Endothelial cell of umbilical vein (primary cell): ENCODE results near the gene XXYLT1. TPM values are rescaled to one million over a fixed set of nuclear protein-coding genes. Genes with fewer than 3 reads are reported as not detected.

Source experiments
- BruUV-seq: library from RNA; stranded (reverse); fragments of 400-500 nt; replicated peaks from 2 replicates; lab custom pipeline; 2021; lab: Mats Ljungman, UMichigan
- CTCF ChIA-PET: fragments of 300-600, 350-600 bp; sonication (Branson Sonifier 250); formaldehyde crosslinking; loops from one replicate; lab custom pipeline; 2021; ENCODE audit warnings: antibody characterized with exemption, inconsistent platforms; lab: Charles Lee
- POLR2A ChIA-PET: fragments of 300-600, 350-600 bp; sonication (Branson Sonifier 250); formaldehyde crosslinking; loops from one replicate; lab custom pipeline; 2021; ENCODE audit warnings: antibody characterized with exemption, inconsistent platforms; lab: Charles Lee
- DNase-seq: peaks from one replicate; pipeline ENCODE4 v3.0.0-alpha.2; 2011; ENCODE audit warnings: low read depth, low spot score
- FAIRE-seq: peaks from 2 replicates; lab custom pipeline; 2011; peaks lifted over from hg19 to GRCh38; lab: Jason Lieb, UNC
- H2AFZ ChIP-seq: 2 replicates; pipeline ENCODE4 v1.6.0; 2012; ENCODE audit warnings: low read depth, low read length, control low read depth, inconsistent platforms
- H3K27ac ChIP-seq: 2 replicates; pipeline ENCODE4 v1.5.1; 2011; ENCODE audit warnings: low read depth, mild to moderate bottlenecking, control low read depth, low read length, moderate library complexity; ENCODE audit not compliant: insufficient read depth
- H3K27me3 ChIP-seq, 2 experiments: 2 replicates each; pipeline versions ENCODE4 v1.6.0 to v1.6.1; 2011; ENCODE audit warnings: low read length in 2 of 2, mixed read lengths in 1 of 2; ENCODE audit not compliant: control insufficient read depth in 2 of 2, insufficient read depth in 2 of 2
- H3K36me3 ChIP-seq, 2 experiments: 2 replicates in 1 of 2; 3 replicates in 1 of 2; pipeline ENCODE4 v1.5.1; 2011; ENCODE audit warnings: low read length in 2 of 2, mild to moderate bottlenecking in 1 of 2, moderate library complexity in 1 of 2; ENCODE audit not compliant: control insufficient read depth in 2 of 2, insufficient read depth in 2 of 2; ENCODE audit errors: extremely low read depth in 1 of 2
- H3K4me1 ChIP-seq: 3 replicates; pipeline ENCODE4 v1.5.1; 2011; ENCODE audit warnings: mild to moderate bottlenecking, low read length; ENCODE audit not compliant: control insufficient read depth, insufficient read depth; ENCODE audit errors: extremely low read depth
- H3K4me2 ChIP-seq: 2 replicates; pipeline ENCODE4 v1.6.1; 2011; ENCODE audit warnings: low read length, control low read depth, mixed read lengths; ENCODE audit not compliant: insufficient read depth
- H3K4me3 ChIP-seq, 3 experiments: fragments of 200-600 bp in 1 of 3; sonication (generic), shearing (Covaris generic) in 1 of 3; replicated peaks in 1 of 3; 2 replicates each; pipeline ENCODE4 v1.5.1; 2011 to 2016; ENCODE audit warnings: control low read depth in 3 of 3, low read length in 3 of 3, mild to moderate bottlenecking in 2 of 3, inconsistent platforms in 1 of 3, low read depth in 1 of 3, moderate library complexity in 1 of 3; ENCODE audit not compliant: insufficient read depth in 1 of 3
- H3K79me2 ChIP-seq: 2 replicates; pipeline ENCODE4 v1.6.0; 2012; ENCODE audit warnings: low read length, inconsistent platforms; ENCODE audit not compliant: control insufficient read depth, insufficient read depth
- H3K9ac ChIP-seq: replicated peaks from 2 replicates; pipeline ENCODE3; 2011; ENCODE audit warnings: low read length, control low read depth; ENCODE audit not compliant: insufficient read depth; ENCODE audit errors: extremely low read depth
- H3K9me1 ChIP-seq: replicated peaks from 3 replicates; pipeline ENCODE4 v1.6.0; 2011; ENCODE audit warnings: mild to moderate bottlenecking, low read length; ENCODE audit not compliant: control insufficient read depth, insufficient read depth; ENCODE audit errors: extremely low read depth
- H3K9me3 ChIP-seq: replicated peaks from 2 replicates; pipeline ENCODE4 v1.5.1; 2012; ENCODE audit warnings: low read length, inconsistent platforms; ENCODE audit not compliant: control insufficient read depth, insufficient read depth
- H4K20me1 ChIP-seq: replicated peaks from 2 replicates; pipeline ENCODE3; 2011; ENCODE audit warnings: mild to moderate bottlenecking, low read length; ENCODE audit not compliant: control insufficient read depth, insufficient read depth; ENCODE audit errors: extremely low read depth
- EZH2 ChIP-seq: IDR thresholded peaks from 2 replicates; pipeline ENCODE4 v1.6.1; 2012; ENCODE audit warnings: borderline replicate concordance, low read depth, mild to moderate bottlenecking, moderate library complexity, low read length, inconsistent platforms; ENCODE audit not compliant: severe bottlenecking
- FOS ChIP-seq: IDR thresholded peaks from 2 replicates; pipeline ENCODE4 v1.6.1; 2011; ENCODE audit warnings: mild to moderate bottlenecking, low read length, moderate library complexity, borderline replicate concordance; ENCODE audit not compliant: insufficient read depth
- GATA2 ChIP-seq: IDR thresholded peaks from 2 replicates; pipeline ENCODE4 v1.7.0; 2011; ENCODE audit warnings: low read depth, mild to moderate bottlenecking, moderate library complexity, mixed read lengths, low read length; ENCODE audit not compliant: insufficient read length, insufficient read depth
- JUN ChIP-seq: IDR thresholded peaks from 2 replicates; pipeline ENCODE4 v1.6.1; 2011; ENCODE audit warnings: borderline replicate concordance, low read depth; ENCODE audit not compliant: insufficient read length, insufficient read depth
- MYC ChIP-seq: IDR thresholded peaks from one replicate; pipeline ENCODE4 v1.6.1; 2011; ENCODE audit warnings: mild to moderate bottlenecking, low read depth, low read length
- POLR2A ChIP-seq: IDR thresholded peaks from 2 replicates; pipeline ENCODE4 v1.6.1; 2012; ENCODE audit warnings: low read depth, mild to moderate bottlenecking, control low read depth, low read length
- POLR2AphosphoS5 ChIP-seq: IDR thresholded peaks from 2 replicates; pipeline ENCODE4 v1.6.1; 2012; ENCODE audit warnings: low read depth, mild to moderate bottlenecking, control low read depth, low read length, moderate library complexity; ENCODE audit not compliant: insufficient read depth
- dilution Hi-C: fragments of 300-500 bp; cut with MboI; formaldehyde crosslinking; loops from one replicate; pipeline ENCODE4 v1.15.0; 2019; ENCODE audit warnings: low sequenced_read_pairs; ENCODE audit not compliant: extremely low pct_ligation_motif_present
- intact Hi-C: fragments of 100-400 bp; cut with micrococcal nuclease; formaldehyde crosslinking; loops from one replicate; pipeline ENCODE4 v1.10.0; 2022
- polyA plus RNA-seq, 4 experiments: library from polyadenylated mRNA; depleted of rRNA in 3 of 4; stranded (reverse) in 3 of 4; unstranded in 1 of 4; fragments of >200 nt; gene quantifications; 2 replicates each; pipeline versions ENCODE4 v1.2.1 to v1.2.3, GENCODE V29; 2011 to 2012; ENCODE audit warnings: missing spikeins in 1 of 4
- total RNA-seq: library from RNA; stranded (reverse); gene quantifications from 2 replicates; pipeline ENCODE4 v1.2.3, GENCODE V29; 2021
- TF ChIP-seq, protein P1 (sequence below), 2 donors: IDR thresholded peaks; 1 replicate in 1 of 2; 2 replicates in 1 of 2; pipeline ENCODE4 v1.5.1; 2011; ENCODE audit warnings: low read length in 2 of 2, mild to moderate bottlenecking in 2 of 2, moderate library complexity in 2 of 2, control low read depth in 1 of 2, inconsistent platforms in 1 of 2, low read depth in 1 of 2; ENCODE audit not compliant: insufficient read depth in 1 of 2; ENCODE audit errors: extremely low read depth in 1 of 2
- TF ChIP-seq, protein P2 (sequence below): IDR thresholded peaks from 2 replicates; pipeline ENCODE4 v1.6.1; 2011; ENCODE audit not compliant: insufficient read depth, insufficient read length

Gene XXYLT1
- total and polyA plus RNA-seq, 2 donors (not counting 3 experiments of a cell fraction or from before 2014, with no cell fraction given), result 54.4 to 78.1 TPM

DNA sequence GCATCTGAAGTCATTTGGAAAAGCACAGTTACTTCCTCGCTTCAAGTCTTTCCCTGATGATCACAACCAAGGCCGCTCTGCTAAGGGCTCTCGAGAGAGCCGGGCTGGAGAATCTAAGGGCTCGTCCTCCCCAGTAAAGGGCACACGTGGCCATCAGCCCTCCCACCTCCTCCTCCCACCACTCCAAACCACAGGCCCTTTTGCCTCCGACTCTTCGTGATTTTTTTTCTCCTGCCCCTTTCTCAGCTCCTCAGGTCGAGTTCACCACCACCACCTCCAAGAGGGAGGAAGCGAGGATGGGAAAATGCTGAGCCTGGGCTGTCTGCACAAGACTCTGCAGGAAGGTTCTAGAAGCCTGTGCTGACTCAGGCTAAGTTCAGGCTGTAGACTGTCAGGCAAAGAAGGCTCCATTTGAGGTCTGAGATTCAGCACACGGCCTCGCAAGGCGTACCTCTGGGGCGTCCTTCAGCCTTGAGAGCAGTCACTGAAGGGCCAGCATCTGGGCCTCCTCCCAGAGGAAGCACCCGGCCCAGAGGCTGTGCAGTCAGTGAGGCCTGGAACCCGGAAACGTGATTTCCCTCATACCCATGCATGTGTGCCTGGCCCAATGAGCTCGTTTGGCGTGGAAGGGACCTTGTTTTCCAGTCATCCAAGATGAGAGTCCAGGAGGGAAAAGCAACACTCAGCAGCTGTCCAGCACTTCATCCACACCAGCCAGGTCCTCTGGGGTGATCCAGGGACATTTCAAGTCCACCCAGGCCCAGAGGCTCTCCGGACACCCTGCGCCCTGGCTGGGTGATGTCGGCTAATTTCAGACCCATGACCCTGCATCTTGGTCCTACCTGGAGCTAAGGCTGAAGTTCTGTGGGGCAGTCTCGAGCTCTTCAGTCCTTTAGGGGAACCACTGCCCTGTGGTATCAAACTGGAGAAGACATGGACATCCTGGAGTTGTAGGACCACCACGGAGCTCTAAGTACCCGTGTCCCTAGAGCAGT lies 196.8 kb downstream of the XXYLT1 start:
- H3K9ac ChIP-seq, result no peak overlapping the region
- no peaks in the 10 kb centered on the region for H4K20me1 ChIP-seq
- no peak for TF ChIP-seq GATA2
- TF ChIP-seq POLR2AphosphoS5, result no peak
- TF ChIP-seq, protein P1, sequence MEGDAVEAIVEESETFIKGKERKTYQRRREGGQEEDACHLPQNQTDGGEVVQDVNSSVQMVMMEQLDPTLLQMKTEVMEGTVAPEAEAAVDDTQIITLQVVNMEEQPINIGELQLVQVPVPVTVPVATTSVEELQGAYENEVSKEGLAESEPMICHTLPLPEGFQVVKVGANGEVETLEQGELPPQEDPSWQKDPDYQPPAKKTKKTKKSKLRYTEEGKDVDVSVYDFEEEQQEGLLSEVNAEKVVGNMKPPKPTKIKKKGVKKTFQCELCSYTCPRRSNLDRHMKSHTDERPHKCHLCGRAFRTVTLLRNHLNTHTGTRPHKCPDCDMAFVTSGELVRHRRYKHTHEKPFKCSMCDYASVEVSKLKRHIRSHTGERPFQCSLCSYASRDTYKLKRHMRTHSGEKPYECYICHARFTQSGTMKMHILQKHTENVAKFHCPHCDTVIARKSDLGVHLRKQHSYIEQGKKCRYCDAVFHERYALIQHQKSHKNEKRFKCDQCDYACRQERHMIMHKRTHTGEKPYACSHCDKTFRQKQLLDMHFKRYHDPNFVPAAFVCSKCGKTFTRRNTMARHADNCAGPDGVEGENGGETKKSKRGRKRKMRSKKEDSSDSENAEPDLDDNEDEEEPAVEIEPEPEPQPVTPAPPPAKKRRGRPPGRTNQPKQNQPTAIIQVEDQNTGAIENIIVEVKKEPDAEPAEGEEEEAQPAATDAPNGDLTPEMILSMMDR (IDR thresholded peaks at IDR 0.05; ENCODE audit: extremely low read depth in 1 of 2, insufficient read depth in 1 of 2, low read depth in 1 of 2, low read length in 2 of 2), result no peak
- TF ChIP-seq JUN, result no peak
- TF ChIP-seq POLR2A, result no peak
- TF ChIP-seq MYC, result no peak
- TF ChIP-seq EZH2, result no peak
- TF ChIP-seq FOS, result no peak
- TF ChIP-seq, protein P2, sequence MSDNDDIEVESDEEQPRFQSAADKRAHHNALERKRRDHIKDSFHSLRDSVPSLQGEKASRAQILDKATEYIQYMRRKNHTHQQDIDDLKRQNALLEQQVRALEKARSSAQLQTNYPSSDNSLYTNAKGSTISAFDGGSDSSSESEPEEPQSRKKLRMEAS, result no peak
- peaks cover 4 to 5% of the 10 kb centered on the region in 2 experiments for H3K36me3 ChIP-seq
- H3K9me1 ChIP-seq, result no peaks in the 10 kb centered on the region
- H3K79me2 ChIP-seq, result no peaks in the 10 kb centered on the region
- H3K4me1 ChIP-seq, result no peaks in the 10 kb centered on the region
- CTCF ChIA-PET, result interaction anchor here (0.8 kb wide), 1 partner anchor 10 kb away, joined by 3 read pairs; no protein-coding TSS in a partner anchor
- no TSS peak for BruUV-seq
- intact Hi-C loops (loop anchor here (10.0 kb wide), 1 partner anchor 741 kb away; the partner anchor contains the start of gene MUC4), dilution Hi-C loops (no loop called here)
- no peak overlapping the region for H3K27ac ChIP-seq
- H3K27me3 ChIP-seq, result no peaks in the 10 kb centered on the region
- H3K4me3 ChIP-seq, result no peak overlapping the region
- POLR2A ChIA-PET, result no interaction called here
- FAIRE-seq (no peak), DNase-seq (no peak)
- no peaks in the 10 kb centered on the region for H3K9me3 ChIP-seq
- no peak overlapping the region for H2AFZ ChIP-seq
- H3K4me2 ChIP-seq, result no peak overlapping the region
